T-helper 2 cell treated with Interferon-gamma antibody and Interleukin-4, amounts not matched to agents 100 ng/mL and 5 ng/mL, for 36 hours (primary cell): ENCODE data around the gene ARFGEF2. TPM values are rescaled to one million over a fixed set of nuclear protein-coding genes. Genes with fewer than 3 reads are reported as not detected.

Experiments
- intact Hi-C: fragments of 100-400 bp; cut with micrococcal nuclease; formaldehyde crosslinking; loops from one replicate; pipeline ENCODE4 v1.15.1; 2023
- total RNA-seq: library from RNA; stranded (reverse); gene quantifications from 2 replicates; pipeline ENCODE4 v1.2.3, GENCODE V29; 2022

Gene ARFGEF2
- total RNA-seq, 1 donor from 2014 or later: 25.1 TPM

DNA sequence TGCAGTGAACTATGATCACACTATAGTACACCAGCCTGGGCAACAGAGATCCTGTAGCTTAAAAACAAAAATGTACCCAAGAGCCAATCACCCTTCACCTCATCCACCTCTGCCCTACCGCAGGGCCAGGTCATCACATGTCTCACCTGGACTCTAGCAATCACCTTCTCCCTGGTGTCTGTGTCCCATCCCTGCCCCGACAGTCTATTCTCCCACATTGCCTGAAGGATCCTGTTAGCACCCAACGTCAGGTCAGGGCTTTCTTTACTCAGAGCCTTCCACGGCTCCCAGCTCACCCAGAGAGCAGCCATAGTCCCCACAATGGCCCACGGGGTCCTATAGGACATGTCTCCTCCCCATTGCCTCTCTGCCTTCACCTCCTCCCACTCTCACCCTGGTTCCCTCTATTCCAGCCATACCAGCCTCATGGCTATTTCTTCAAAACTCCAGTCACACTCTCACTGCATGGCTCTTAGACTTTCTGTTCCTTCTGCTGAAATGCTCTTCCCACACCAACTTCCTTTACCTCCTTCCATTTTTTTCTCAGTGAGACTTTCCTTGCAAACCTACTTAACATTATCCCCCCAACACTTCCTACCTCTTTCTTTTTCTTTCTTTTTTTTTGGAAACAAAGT is 22.5 kb upstream of the ARFGEF2 start:
- intact Hi-C loops: no loop called here

DNA sequence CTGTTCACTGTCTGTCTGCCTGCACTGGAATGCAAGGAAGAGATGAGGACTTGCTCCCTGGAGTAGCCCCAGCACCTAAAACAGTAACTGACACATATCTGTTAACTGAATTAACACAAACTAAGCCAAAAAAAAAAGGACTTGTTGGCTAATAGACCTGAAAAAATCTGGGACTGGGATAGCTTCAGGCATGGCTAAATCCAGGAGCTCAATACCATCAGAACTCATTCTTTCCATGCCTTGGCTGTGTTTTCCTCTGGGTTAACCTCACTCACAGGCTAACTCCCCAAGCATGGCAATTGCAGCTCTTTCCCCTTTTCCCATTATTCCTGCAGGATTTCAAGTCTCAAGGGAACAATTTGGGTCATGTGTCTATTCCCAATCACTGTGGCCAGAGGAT is 21.6 kb upstream of the ARFGEF2 start:
- intact Hi-C loops: no loop called here

DNA sequence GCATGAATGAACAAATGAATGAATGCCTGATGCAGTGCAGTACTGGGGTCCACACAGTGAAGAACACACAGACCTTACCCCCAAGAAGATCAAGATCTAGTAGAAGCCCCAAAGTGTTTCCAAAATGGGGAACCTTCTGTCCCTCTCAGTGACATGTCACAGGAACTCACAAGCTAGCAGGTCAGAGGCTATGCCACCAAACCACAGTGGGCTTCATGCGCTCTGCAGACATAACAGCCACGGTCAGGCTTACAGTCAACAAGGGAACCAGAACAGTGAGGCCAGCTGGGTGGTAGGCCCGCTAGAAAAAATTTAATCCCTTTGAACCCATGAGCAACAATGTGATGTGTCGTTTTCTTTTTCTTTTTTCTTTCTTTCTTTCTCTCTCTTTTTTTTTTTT is 20.2 kb upstream of the ARFGEF2 start:
- intact Hi-C loops: no loop called here

DNA sequence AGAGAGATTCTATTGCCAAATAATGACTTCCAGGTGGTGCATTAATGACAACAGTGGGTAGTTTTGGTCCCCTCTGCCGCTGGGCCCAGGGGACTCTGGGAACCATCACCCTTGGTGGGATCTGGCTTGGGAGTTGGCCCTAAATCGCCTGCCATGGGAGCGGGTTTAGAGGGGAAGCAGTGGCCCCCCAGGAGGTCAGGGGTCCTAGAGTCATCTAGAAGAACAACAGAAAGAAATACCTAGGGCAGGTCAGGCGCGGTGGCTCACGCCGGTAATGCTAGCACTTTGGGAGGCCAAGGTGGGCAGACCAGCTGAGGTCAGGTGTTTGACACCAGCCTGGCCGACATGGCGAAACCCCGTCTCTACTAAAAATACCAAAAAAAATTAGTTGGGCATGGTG is 17.8 kb upstream of the ARFGEF2 start:
- intact Hi-C loops: no loop called here

DNA sequence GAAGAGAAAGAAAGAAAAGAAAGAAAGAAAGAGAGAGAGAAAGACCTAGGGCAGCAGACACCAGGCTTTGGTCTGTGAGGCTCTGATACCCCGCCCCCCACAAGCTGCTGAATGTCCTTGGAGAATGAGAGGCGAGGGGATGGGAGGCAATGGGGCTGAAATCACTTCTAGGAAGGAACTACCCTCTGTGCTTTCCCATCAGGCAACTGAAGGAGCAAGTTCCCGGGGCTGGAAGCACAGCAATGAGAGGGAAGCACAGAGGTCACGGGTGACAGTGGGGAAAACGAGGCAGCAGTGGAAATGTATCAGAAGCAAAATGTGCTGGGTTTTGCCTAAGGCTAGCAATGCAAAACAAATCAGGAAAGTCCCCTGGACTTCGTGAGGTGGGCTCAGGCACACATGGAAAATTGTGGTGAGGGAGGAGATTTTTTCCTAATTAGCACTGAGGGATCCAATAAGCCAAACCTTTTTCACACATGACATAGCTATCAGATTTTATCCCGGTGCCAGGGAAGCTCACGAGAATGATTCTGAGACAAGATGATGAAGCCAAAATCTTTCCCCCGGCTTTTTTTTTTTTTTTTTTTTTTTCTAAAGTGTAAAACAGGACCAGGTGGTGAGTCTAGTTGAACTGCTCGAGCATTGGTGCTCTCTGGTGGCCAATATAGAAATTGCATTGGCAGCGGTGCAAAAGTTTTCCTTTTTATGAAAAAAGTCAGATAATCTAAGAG is 16.8 kb upstream of the ARFGEF2 start:
- intact Hi-C loops: loop anchor here (1.0 to 5.0 kb wide), 3 partner anchors 77 to 268 kb away; partner anchors contain the start of gene PREX1

DNA sequence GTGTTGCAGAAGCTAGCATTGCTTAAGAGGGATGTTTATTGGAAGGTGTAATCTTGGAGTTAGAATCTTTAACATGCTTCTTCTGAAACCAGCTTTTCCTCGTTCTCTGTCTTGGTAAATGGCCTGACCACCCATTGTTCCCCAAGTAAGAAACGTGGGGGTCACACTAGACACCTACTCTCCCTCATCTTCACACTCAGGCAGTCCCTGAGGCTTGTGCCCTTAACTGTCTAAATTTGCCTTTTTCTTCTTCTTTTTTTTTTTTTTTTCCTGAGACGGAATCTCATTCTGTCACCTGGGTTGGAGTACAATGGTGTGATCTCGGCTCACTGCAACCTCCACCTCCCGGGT is 16.2 kb upstream of the ARFGEF2 start:
- intact Hi-C loops: loop anchor here (1.0 to 5.0 kb wide), 3 partner anchors 78 to 269 kb away; partner anchors contain the start of gene PREX1

DNA sequence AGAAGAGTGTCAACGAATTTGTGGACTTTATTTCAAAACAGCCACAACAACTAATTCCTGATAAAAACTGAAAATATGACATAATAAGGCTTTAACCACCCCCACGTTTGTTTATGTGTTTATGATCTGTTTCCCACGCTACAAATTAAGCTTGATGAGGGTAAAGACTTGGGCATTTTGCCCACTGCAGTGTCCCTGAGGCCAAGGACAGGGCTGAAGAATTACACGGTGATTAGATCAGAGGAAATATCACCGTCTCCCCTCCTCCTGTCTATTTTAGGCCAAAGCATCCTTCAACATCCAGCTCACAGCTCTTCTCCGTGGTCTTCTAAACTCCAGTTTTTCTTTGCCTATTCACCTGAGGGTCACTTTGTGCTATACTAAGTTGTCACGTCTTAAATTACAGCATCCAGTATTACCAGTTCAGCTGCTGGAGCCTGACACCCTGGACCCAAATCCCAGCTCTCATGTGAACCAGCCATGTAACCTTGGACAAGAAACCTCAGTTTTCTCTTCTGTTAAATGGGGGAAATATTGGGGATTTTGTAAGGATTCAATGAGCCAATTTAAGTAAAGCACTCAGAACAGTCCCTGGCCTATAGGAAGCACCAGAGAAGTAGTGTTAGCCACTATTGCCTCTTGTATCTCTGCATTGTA is 15.2 kb upstream of the ARFGEF2 start:
- intact Hi-C loops: loop anchor here (5.0 kb wide), 1 partner anchor 79 kb away; the partner anchor contains the start of gene PREX1

DNA sequence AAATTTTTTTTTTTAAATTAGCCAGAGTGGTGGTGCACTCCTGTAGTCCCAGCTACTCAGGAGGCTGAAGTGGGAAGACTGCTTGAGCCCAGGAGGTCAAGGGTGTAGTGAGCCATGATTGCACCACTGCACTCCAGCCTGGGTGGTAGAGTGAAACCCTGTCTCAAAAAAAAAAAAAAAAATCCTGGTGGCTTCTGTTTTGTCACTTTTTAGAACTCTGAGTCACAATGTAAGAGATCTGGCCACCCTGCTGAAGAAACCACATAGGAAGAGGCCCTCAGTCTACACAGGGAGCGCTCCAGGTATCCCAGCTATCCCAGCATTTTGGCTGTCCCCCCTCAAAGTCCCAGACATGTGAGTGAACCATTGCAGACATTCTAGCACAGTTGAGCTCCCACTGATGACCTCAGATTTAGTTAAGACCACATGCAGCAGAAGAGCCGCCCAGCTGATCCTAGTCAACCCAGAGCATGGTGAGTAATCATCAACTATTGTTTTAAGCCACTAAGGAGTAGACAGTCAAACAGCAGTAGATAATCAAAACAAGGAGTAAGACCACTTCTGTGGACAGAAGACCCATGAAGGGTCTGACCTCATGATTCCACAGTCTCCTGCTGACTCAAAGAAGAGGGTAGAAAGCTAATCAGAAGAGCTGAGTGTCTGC is 12.7 kb upstream of the ARFGEF2 start:
- intact Hi-C loops: loop anchor here (5.0 kb wide), 1 partner anchor 81 kb away; the partner anchor contains the start of gene PREX1

DNA sequence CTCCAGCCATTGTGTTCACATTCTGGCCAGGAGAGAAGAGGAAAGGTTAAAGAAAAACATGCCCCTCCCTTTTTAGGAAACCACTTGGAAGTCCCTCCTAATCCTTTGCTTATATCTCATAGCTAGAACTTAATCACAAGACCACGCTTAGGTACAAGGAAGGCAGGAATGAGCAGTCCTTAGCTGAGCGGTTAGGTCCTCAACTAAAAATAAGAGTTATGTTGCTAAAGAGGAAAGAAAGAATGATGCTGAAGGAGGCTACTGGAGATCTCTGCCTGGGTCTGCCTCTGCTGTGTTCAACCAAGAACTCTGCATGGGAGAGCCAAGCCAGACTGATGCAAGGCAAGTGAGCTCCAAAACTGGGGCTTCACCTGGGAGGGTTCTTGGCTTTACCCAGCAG is 11.6 kb upstream of the ARFGEF2 start:
- intact Hi-C loops: loop anchor here (5.0 kb wide), 1 partner anchor 83 kb away; the partner anchor contains the start of gene PREX1

DNA sequence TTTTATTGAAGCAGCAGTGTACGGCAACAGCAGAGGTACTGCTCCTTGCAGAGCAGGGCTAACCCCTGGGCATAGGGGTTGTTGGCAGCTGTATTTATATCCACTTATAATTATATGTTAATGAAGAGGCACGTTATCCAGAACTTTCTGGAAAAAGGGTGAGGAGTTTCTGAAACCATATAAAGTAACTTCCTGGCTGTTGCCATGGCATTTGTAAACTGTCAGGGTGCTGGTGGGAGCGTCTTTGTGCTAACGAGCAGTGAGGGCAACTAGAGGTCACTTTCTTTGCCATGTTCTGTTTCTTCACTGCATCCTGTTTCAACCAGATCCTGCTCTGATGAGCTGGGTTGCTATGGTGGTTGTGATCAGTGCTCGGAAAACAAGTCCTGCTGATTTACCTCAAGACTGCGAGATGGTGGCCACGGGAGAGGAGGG is 11.1 kb upstream of the ARFGEF2 start:
- intact Hi-C loops: no loop called here

DNA sequence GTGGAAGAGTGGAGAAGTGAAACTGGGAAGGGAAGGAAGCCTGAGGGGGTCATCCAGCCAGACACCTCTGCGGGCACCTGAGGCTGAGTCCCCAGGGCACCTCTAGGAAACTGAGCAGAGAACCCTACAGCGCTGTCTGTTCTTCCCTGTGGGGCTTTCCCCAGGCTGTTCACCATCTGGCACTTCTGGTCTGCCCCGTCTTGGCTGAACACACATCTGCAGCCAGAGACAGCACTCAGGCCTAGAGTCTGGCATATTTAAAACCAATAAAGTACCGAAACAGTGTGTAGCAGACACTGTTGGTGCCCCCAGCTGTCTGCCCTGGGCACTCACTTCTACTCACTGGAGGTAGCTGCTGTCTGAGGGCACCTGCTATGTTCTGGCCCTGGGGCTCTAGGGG is 9.4 kb upstream of the ARFGEF2 start:
- intact Hi-C loops: no loop called here

DNA sequence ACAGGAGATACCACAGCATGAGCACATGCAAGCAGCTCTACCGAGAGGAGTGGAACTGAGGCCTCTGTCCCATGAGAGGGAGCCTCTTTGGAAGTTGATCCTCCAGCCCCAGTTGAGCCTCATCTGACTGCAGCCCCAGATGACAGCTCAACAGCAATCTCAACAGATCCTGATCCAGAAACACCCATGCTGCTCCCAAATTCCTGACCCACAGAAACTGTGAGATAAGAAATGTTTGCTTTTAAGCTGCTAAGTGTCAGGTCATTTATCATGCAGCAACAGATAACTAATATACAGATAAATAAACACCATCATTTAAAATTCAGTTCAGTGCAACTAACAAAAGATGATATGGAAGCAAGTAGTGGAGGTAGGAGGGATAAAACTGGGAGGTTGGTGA is 4.8 kb upstream of the ARFGEF2 start:
- intact Hi-C loops: no loop called here

DNA sequence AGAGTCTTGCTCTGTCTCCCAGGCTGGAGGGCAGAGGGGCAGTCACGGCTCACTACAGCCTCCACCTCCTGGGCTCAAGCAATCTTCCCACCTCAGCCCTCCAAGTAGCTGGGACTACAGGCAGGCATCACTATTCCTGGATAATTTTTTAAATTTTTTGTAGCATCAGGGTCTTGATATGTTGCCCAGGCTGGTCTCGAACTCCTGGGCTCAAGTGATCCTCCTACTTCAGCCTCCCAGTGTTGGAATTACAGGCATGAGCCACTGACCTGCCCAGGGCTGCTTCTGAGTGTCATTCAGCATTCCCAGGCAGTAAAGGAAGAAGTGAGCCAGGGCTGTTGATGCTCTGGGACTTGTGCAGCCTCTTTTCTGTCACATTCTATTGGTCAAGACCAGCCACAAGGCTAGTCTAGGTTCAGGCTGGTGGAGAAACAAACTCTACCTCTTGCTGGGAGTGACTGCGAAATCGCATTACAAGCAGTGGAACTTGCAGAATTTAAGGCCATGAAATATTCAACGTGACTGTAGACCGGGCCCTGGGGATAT is 2.1 kb upstream of the ARFGEF2 start:
- intact Hi-C loops: no loop called here

DNA sequence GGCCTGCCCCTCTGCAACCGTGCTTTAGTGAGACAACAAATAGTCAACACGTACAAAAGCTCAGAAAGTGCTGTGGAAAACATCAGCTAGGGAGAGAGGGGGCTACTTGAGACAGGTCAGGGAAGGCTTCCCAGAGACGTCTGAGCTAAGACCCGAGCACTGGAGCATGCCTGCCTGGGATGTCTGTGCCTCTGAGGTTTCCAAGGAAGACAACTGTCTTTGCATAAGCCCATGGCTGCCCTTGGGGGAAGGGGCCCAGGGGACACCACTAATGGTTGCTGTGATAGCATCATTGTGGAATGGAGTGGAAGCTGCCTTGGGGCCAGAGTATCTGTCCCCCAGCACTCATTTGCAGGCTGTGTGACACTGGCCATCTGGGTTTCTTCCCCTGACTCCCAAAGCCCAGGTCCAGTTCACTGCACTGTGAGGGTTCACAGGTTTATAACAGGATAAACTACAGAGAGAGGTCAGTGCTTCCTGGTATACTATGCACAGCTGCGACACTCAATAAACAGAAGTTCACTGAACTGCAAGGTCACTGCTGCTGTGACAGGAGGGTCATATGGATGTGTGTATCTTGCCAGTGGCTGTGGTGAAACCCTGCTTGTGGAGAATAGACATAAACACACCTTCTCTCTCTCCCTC is 1.5 kb upstream of the ARFGEF2 start:
- intact Hi-C loops: loop anchor here (2.0 to 5.0 kb wide), 2 partner anchors 98 to 127 kb away; partner anchors contain the start of gene CSE1L

DNA sequence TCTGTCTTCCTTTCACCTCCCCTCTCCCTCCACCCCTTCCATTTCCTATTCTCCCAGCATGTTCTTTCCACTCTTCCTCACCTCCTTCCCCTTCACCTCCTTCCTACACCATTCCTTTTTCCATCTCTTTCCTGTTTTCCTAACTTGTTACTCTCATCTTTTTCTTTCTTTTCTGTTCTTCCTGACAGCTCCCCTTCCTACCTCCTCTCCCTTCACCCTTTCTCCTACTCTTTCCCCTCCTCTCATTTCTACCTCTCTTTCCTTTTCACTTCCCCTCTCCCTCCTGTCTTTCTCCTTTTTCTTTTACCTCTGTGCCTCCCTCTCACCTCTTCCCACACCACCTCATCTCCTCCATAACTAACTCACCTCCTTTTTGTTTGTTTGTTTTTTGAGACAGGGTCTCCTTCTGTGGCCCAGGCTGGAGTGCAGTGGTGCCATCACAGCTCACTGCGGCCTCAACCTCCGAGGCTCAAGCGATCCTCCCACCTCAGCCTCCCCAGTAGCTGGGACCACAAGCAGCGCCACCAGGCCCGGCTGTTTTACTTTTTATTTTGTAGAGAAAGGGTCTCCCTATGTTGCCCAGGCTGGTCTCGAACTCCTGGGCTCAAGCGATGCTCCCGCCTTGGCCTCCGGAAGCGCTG is 864 bp upstream of the ARFGEF2 start:
- intact Hi-C loops: loop anchor here (1.0 to 5.0 kb wide), 4 partner anchors 98 to 160 kb away; partner anchors contain the start of gene CSE1L

DNA sequence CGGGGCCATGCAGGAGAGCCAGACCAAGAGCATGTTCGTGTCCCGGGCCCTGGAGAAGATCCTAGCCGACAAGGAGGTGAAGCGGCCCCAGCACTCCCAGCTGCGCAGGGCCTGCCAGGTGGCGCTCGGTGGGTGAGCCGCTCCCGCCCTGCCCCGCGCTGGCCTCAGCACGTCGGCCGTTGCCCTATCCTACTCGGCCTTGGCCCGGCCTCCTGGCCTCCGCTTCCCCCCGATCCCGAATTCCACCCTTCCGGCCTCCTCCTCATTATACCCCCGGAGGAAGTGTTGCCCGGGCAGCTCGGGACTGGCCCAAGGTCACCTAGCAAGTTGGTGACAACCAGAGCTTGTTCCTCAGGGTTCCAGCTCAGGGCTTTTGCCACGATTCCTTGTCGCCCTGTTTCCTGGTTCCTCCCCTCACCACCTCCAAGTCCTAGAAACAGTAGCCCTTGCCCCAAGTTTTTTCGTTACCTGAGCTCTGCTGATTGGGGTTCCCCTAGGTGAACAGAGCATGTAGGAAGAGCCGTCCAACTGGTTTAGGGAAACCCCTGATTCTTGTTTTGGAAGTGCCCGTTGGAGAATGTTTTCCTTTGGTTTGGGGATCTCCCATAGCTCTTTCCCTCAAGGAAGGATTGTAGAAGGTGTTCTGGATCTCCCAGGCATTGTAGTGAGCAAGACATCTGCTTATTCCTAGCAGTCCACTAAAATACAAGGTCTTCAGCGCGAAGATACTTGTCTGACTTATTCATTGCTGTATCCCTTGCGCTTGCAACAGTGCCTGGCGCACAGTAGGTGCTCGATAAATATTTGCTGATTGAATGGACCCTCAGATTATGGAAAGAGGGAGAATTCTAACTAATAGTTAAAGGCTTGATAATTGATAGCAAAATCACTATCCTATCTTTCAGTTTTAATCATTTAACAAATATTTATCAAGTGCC is 641 bp downstream of the ARFGEF2 start:
- intact Hi-C loops: loop anchor here (1.0 to 5.0 kb wide), 4 partner anchors 100 to 162 kb away; partner anchors contain the start of gene CSE1L

DNA sequence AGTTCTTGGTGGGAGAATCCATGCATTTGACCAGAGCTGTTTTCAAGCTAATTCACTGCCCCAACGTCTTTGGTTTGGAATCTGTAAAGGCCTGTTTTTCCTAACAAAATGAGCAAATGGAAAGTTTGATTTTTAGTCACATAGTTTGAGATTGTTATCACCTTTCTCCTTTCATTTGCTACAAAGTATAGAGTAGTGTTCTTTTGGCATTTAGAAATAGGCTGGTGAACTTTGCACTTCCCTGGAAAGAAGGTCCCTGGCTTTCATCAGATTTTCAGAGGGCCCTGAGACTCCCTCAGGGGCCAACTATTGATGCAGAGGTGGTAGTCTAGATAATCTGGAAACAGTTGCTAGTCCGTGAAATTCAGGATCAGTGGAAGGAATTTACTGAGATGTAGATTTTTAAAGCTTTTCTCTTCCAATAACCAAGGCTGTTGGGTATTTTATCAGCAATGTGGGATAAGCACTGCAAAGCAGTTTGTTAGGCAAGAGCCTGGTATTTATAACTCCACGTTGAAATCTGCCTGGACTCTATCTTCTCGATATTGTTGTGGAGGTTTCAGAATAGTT is 1.7 kb downstream of the ARFGEF2 start:
- intact Hi-C loops: loop anchor here (5.0 kb wide), 1 partner anchor 101 kb away; no protein-coding TSS in a partner anchor

DNA sequence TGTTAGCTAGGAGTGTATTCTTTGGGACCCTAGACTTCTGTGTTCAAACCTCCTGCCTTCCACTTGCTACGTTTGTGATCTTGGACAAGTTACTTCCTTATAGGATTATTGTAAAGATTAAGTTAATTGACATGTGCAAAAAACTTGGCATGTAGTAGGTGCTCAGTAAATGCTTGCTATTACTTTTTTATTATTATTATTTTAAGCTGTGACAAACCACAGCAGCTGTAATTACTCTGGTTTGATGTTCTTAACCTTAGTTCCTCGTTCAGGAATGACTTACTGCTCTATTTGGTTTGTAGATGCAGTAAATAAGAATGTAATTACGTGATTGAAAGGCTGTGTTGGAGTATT is 3.2 kb downstream of the ARFGEF2 start:
- intact Hi-C loops: loop anchor here (5.0 kb wide), 1 partner anchor 102 kb away; no protein-coding TSS in a partner anchor

DNA sequence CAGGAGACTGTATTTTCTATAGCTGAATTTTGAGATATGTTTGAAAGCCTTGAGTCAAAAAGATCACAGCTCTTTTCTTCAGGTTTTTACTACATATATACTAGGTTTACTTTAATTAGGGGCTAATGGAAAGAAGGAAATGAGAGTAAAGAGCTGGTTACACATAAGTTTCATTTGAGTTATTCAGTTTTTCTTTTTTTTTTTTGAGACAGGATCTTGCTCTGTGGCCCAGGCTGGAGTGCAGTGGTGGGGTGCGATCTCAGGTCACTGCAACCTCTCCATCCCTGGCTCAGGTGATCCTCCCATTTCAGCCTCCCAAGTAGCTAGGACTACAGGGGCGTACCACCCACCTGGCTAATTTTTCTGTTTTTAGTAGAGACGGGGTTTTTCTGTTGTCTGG is 4.8 kb downstream of the ARFGEF2 start:
- intact Hi-C loops: no loop called here
